ENCODE measurements around the gene NMT1. TPM values are rescaled to one million over a fixed set of nuclear protein-coding genes. Genes with fewer than 3 reads are reported as not detected.

Gene NMT1
- total RNA-seq (2022) = 85.3 and 89.7 TPM in 2 replicates
- Bru-seq, nascent RNA = percentile 75 among the genes with signal in this experiment
- BruChase-seq, experiment 1, labeled RNA remaining after a 6-hour chase = percentile 86 among the genes with signal in this experiment
- BruChase-seq, experiment 2, labeled RNA remaining after a 2-hour chase = percentile 78 among the genes with signal in this experiment
- long read RNA-seq, full-length matches to known transcripts = 109 of 149 reads
- long read RNA-seq, partial matches to known transcripts = 11 of 149 reads
- long read RNA-seq, other reads (novel, unspliced or antisense) = 29 of 149 reads

- ChIA-PET POLR2A (interaction anchor here (0.6 to 4.8 kb wide), 32 partner anchors 10 to 256 kb away, joined by 3 to 180 read pairs (median 5); partner anchors contain the start of genes ACBD4, DCAKD, EFTUD2 and HEXIM1), CTCF (interaction anchor here (0.6 to 1.9 kb wide), 9 partner anchors 12 to 1643 kb away, joined by 3 to 7 read pairs (median 4); partner anchors contain the start of gene PLCD3)
- Mint-ChIP-seq H3K36me3 (ENCODE audit: insufficient read depth, unreplicated experiment) (peaks cover 28% of the 10 kb centered on the region), H3K4me3 (ENCODE audit: unreplicated experiment) (peak within 1 kb of the TSS; percentile 84), H3K27ac (ENCODE audit: low read depth, unreplicated experiment) (peak within 1 kb of the TSS; percentile 94), H3K4me1 (ENCODE audit: insufficient read depth, unreplicated experiment) (peaks cover 5% of the 10 kb centered on the region), H3K27me3 (ENCODE audit: insufficient read depth, unreplicated experiment) (no peaks in the 10 kb centered on the region), H3K9me3 (ENCODE audit: unreplicated experiment) (no peaks in the 10 kb centered on the region)
- peak; percentile 100 for DNase-seq (ENCODE audit: unreplicated experiment)
- intact Hi-C loops (cut with micrococcal nuclease) = no loop called here
- TF ChIP-seq CTCF (IDR thresholded peaks at IDR 0.05; ENCODE audit: unreplicated experiment) = no peak
- no TSS peak for BruUV-seq (replicated peaks)
These were observed at the start of gene NMT1 for GRCh38 chr17:45060797-45061605. TSS of gene NMT1 (plus strand) at chr17:45061317. CDS start at chr17:45061330, 13 bp downstream.

- POLR2A ChIA-PET = interaction anchor here (1.4 to 2.0 kb wide), 2 partner anchors 8 to 40 kb away, joined by 5 to 10 read pairs; no protein-coding TSS in a partner anchor
- CTCF ChIA-PET = interaction anchor here (0.6 to 1.6 kb wide), 6 partner anchors 8 to 94 kb away, joined by 3 to 6 read pairs (median 3); no protein-coding TSS in a partner anchor
- intact Hi-C loops (cut with micrococcal nuclease) = no loop called here
- TF ChIP-seq CTCF (IDR thresholded peaks at IDR 0.05; ENCODE audit: unreplicated experiment) = no peak
- Mint-ChIP-seq H3K4me3 (ENCODE audit: unreplicated experiment) (no peak overlapping the region), H3K9me3 (ENCODE audit: unreplicated experiment) (no peaks in the 10 kb centered on the region), H3K36me3 (ENCODE audit: insufficient read depth, unreplicated experiment) (peaks cover 7% of the 10 kb centered on the region), H3K27ac (ENCODE audit: low read depth, unreplicated experiment) (no peak overlapping the region), H3K4me1 (ENCODE audit: insufficient read depth, unreplicated experiment) (no peaks in the 10 kb centered on the region), H3K27me3 (ENCODE audit: insufficient read depth, unreplicated experiment) (no peaks in the 10 kb centered on the region)
- BruUV-seq (replicated peaks) = no TSS peak
- DNase-seq (ENCODE audit: unreplicated experiment) = no peak
These were observed 49.4 kb upstream of the NMT1 start for GRCh38 chr17:45011767-45012166.

- ChIA-PET CTCF (interaction anchor here (0.5 to 1.6 kb wide), 5 partner anchors 8 to 95 kb away, joined by 3 to 6 read pairs (median 3); no protein-coding TSS in a partner anchor), POLR2A (interaction anchor here (0.6 to 2.0 kb wide), 4 partner anchors 9 to 93 kb away, joined by 3 to 10 read pairs (median 3); no protein-coding TSS in a partner anchor)
- H3K4me3 Mint-ChIP-seq (ENCODE audit: unreplicated experiment) = no peak overlapping the region
- no peaks in the 10 kb centered on the region for H3K27me3 Mint-ChIP-seq (ENCODE audit: insufficient read depth, unreplicated experiment)
- intact Hi-C loops (cut with micrococcal nuclease) = no loop called here
- no peak for TF ChIP-seq CTCF (IDR thresholded peaks at IDR 0.05; ENCODE audit: unreplicated experiment)
- no peaks in the 10 kb centered on the region for H3K4me1 Mint-ChIP-seq (ENCODE audit: insufficient read depth, unreplicated experiment)
- no peaks in the 10 kb centered on the region for H3K9me3 Mint-ChIP-seq (ENCODE audit: unreplicated experiment)
- H3K36me3 Mint-ChIP-seq (ENCODE audit: insufficient read depth, unreplicated experiment) = peaks cover 7% of the 10 kb centered on the region
- no peak overlapping the region for H3K27ac Mint-ChIP-seq (ENCODE audit: low read depth, unreplicated experiment)
- no TSS peak for BruUV-seq (replicated peaks)
- DNase-seq (ENCODE audit: unreplicated experiment) = no peak
These were observed 47.8 kb upstream of the NMT1 start for GRCh38 chr17:45013021-45013997.
